ENCODE results near the gene GMPR. TPM values are rescaled to one million over a fixed set of nuclear protein-coding genes. Genes with fewer than 3 reads are reported as not detected.

The GMPR gene
- total RNA-seq, 1 experiment from 2014 or later, result 1.4 TPM

- H3K4me3 Mint-ChIP-seq (ENCODE audit: low read depth, unreplicated experiment), result no peak overlapping the region
- no peaks in the 10 kb centered on the region for H3K9me3 Mint-ChIP-seq (ENCODE audit: low read depth, unreplicated experiment)
- no TSS peak for BruUV-seq (replicated peaks)
- DNase-seq, result no peak
- no peaks in the 10 kb centered on the region for H3K4me1 Mint-ChIP-seq (ENCODE audit: low read depth, unreplicated experiment)
- H3K27me3 Mint-ChIP-seq (ENCODE audit: unreplicated experiment), result no peaks in the 10 kb centered on the region
- intact Hi-C loops (cut with micrococcal nuclease; ENCODE audit: unreplicated experiment), result no loop called here
- H3K36me3 Mint-ChIP-seq (ENCODE audit: insufficient read depth, unreplicated experiment), result no peaks in the 10 kb centered on the region
- no peak for TF ChIP-seq CTCF (IDR thresholded peaks at IDR 0.05; ENCODE audit: unreplicated experiment)
- CTCF ChIA-PET, result interaction anchor here (0.5 kb wide), 1 partner anchor 92 kb away, joined by 3 read pairs; no protein-coding TSS in a partner anchor
- no peak overlapping the region for H3K27ac Mint-ChIP-seq (ENCODE audit: unreplicated experiment)
These were observed 54.0 kb downstream of the GMPR start for GRCh38 chr6:16292432-16292831.

GRCh38 chr6:16292942-16293341 is 54.6 kb downstream of the GMPR start:
- no peak for DNase-seq
- CTCF ChIA-PET, result no interaction called here
- intact Hi-C loops (cut with micrococcal nuclease; ENCODE audit: unreplicated experiment), result no loop called here
- no TSS peak for BruUV-seq (replicated peaks)
- no peak for TF ChIP-seq CTCF (IDR thresholded peaks at IDR 0.05; ENCODE audit: unreplicated experiment)
- Mint-ChIP-seq H3K27ac (ENCODE audit: unreplicated experiment) (no peak overlapping the region), H3K27me3 (ENCODE audit: unreplicated experiment) (no peaks in the 10 kb centered on the region), H3K4me3 (ENCODE audit: low read depth, unreplicated experiment) (no peak overlapping the region), H3K4me1 (ENCODE audit: low read depth, unreplicated experiment) (no peaks in the 10 kb centered on the region), H3K36me3 (ENCODE audit: insufficient read depth, unreplicated experiment) (no peaks in the 10 kb centered on the region), H3K9me3 (ENCODE audit: low read depth, unreplicated experiment) (no peaks in the 10 kb centered on the region)

GRCh38 chr6:16294371-16294770 is 56.0 kb downstream of the GMPR start:
- Mint-ChIP-seq H3K36me3 (ENCODE audit: insufficient read depth, unreplicated experiment) (no peaks in the 10 kb centered on the region), H3K9me3 (ENCODE audit: low read depth, unreplicated experiment) (no peaks in the 10 kb centered on the region), H3K4me3 (ENCODE audit: low read depth, unreplicated experiment) (no peak overlapping the region), H3K4me1 (ENCODE audit: low read depth, unreplicated experiment) (no peaks in the 10 kb centered on the region), H3K27me3 (ENCODE audit: unreplicated experiment) (no peaks in the 10 kb centered on the region), H3K27ac (ENCODE audit: unreplicated experiment) (no peak overlapping the region)
- no peak for TF ChIP-seq CTCF (IDR thresholded peaks at IDR 0.05; ENCODE audit: unreplicated experiment)
- CTCF ChIA-PET, result no interaction called here
- BruUV-seq (replicated peaks), result no TSS peak
- no peak for DNase-seq
- intact Hi-C loops (cut with micrococcal nuclease; ENCODE audit: unreplicated experiment), result no loop called here

- Mint-ChIP-seq H3K4me3 (ENCODE audit: low read depth, unreplicated experiment) (no peak overlapping the region), H3K9me3 (ENCODE audit: low read depth, unreplicated experiment) (no peaks in the 10 kb centered on the region), H3K27ac (ENCODE audit: unreplicated experiment) (no peak overlapping the region), H3K27me3 (ENCODE audit: unreplicated experiment) (no peaks in the 10 kb centered on the region), H3K36me3 (ENCODE audit: insufficient read depth, unreplicated experiment) (no peaks in the 10 kb centered on the region), H3K4me1 (ENCODE audit: low read depth, unreplicated experiment) (no peaks in the 10 kb centered on the region)
- no TSS peak for BruUV-seq (replicated peaks)
- no peak for DNase-seq
- TF ChIP-seq CTCF (IDR thresholded peaks at IDR 0.05; ENCODE audit: unreplicated experiment), result no peak
- intact Hi-C loops (cut with micrococcal nuclease; ENCODE audit: unreplicated experiment), result no loop called here
- CTCF ChIA-PET, result no interaction called here
These were observed 56.7 kb downstream of the GMPR start for GRCh38 chr6:16295060-16295459.

Measured in Calu3 (cell line).